Measurements from ENCODE around the gene PLEKHA5. TPM values are rescaled to one million over a fixed set of nuclear protein-coding genes. Genes with fewer than 3 reads are reported as not detected.

The PLEKHA5 gene
- total RNA-seq, 1 donor from 2014 or later: 23.4 TPM

DNA sequence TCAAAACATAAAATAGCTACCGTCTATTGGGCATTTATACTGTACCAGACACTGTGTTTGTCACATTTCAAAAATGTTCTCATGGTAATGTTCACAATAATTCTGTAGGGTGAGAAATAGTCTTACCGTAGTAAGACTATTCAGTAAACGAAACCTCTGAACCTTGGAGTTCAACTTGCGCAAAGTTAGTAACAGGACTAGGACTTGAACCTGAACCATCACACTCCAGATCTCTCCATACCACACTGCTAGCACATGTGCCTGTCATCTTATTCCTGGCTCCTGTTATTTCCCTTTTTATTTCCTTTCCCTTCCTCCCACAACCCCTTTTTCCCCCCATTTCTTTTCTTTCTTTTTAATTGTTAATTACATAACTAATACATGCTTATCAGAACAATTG, 65.4 kb downstream of the PLEKHA5 start:
- DNase-seq (ENCODE audit: low read depth): no peak
- H3K4me3 ChIP-seq (ENCODE audit: low read depth, low read length): no peak overlapping the region
- TF ChIP-seq CTCF (conservative IDR thresholded peaks at IDR 0.05; ENCODE audit: low read depth, low read length): no peak

DNA sequence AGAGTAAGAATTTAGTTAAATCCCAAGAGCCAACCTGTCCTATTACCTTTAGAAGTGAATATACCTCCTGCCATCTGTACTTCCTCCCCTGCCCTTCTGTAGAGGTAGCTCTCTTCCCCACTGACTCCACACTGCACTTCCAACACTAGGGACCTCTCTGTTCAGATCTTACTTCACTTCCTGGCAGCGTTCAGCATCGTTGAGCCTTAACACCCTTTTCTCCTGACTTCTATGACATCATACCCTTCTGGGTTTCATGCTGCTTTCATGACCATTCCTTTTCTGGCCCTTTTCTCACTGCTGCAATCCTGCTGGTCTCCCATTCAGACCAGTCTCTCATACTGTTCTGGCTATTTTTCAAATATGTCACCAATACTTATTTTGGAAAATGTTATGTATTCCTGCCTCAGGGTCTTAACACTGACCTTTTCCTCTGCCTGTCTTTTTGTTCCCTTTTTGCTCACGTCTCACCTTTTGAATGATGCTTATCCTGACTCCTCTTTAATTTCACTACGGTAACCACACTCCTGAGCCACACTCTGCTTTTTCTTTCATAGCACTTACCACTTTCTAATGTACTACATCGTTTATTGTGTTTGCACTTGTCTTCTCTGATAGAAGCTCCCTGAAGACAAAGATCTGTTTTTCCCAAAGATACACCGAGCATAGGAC, 67.6 kb downstream of the PLEKHA5 start:
- TF ChIP-seq CTCF (conservative IDR thresholded peaks at IDR 0.05; ENCODE audit: low read depth, low read length): no peak
- H3K4me3 ChIP-seq (ENCODE audit: low read depth, low read length): no peak overlapping the region
- no peak for DNase-seq (ENCODE audit: low read depth)

GRCh38 chr12:19198272-19198671, 68.7 kb downstream of the PLEKHA5 start:
- peak; percentile 70 for DNase-seq (ENCODE audit: low read depth)
- no peak for TF ChIP-seq CTCF (conservative IDR thresholded peaks at IDR 0.05; ENCODE audit: low read depth, low read length)

GRCh38 chr12:19199332-19199731, 69.8 kb downstream of the PLEKHA5 start:
- no peak overlapping the region for H3K4me3 ChIP-seq (ENCODE audit: low read depth, low read length)
- no peak for TF ChIP-seq CTCF (conservative IDR thresholded peaks at IDR 0.05; ENCODE audit: low read depth, low read length)
- no peak for DNase-seq (ENCODE audit: low read depth)

More at GRCh38 chr12:19198272-19198671, 68.7 kb downstream of the PLEKHA5 start:
- H3K4me3 ChIP-seq (ENCODE audit: low read depth, low read length): no peak overlapping the region

- H3K4me3 ChIP-seq (ENCODE audit: low read depth, low read length): no peak overlapping the region
- no peak for DNase-seq (ENCODE audit: low read depth)
- TF ChIP-seq CTCF (conservative IDR thresholded peaks at IDR 0.05; ENCODE audit: low read depth, low read length): no peak
Observed at GRCh38 chr12:19200261-19200660, 70.7 kb downstream of the PLEKHA5 start.

- no peak for DNase-seq (ENCODE audit: low read depth)
- no peak for TF ChIP-seq CTCF (conservative IDR thresholded peaks at IDR 0.05; ENCODE audit: low read depth, low read length)
- no peak overlapping the region for H3K4me3 ChIP-seq (ENCODE audit: low read depth, low read length)
Observed at GRCh38 chr12:19201661-19202060, 72.1 kb downstream of the PLEKHA5 start.

DNA sequence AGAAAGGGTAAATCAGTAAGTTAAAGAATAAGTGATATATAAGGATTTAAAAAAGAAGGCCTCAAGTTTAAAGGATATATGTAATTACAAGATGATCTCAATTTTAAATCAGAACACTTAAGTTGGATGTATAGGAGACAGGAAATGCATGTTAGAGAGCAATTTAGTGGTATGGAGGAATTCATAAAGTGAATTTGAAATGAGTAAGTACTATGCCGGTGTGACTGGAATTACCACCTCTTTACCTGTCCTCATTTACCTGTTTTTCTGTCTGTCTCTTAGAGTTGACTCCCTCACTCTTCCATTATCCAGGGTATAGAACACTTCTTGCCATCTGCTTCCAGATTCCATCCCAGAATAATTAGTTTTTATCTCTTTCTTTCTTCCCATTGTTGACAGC, 73.5 kb downstream of the PLEKHA5 start:
- H3K4me3 ChIP-seq (ENCODE audit: low read depth, low read length): no peak overlapping the region
- no peak for DNase-seq (ENCODE audit: low read depth)
- TF ChIP-seq CTCF (conservative IDR thresholded peaks at IDR 0.05; ENCODE audit: low read depth, low read length): no peak

Data from epithelial cell of proximal tubule (primary cell).